Mesodermal cell (in vitro differentiated cells): ENCODE measurements around the gene ADAMTS12.
"Not testable (repeated sequence)": the region's sequence is repeated elsewhere in the genome, so short reads cannot be mapped to it uniquely, and the experiment has no call there.

Experiments used
- H3K27ac ChIP-seq: 2 replicates; pipeline ENCODE4 v1.7.0; 2013; ENCODE audit warnings: mild to moderate bottlenecking, low read depth, low read length, moderate library complexity; ENCODE audit not compliant: severe bottlenecking
- H3K36me3 ChIP-seq: 2 replicates; pipeline ENCODE4 v1.7.1; 2013; ENCODE audit warnings: mild to moderate bottlenecking, low read length, moderate library complexity; ENCODE audit not compliant: control insufficient read depth, insufficient read depth
- H3K4me1 ChIP-seq: one replicate; pipeline ENCODE4 v1.7.1; 2013; ENCODE audit warnings: mild to moderate bottlenecking, low read length; ENCODE audit not compliant: insufficient read depth, control insufficient read depth, poor library complexity, severe bottlenecking
- H3K4me3 ChIP-seq: 2 replicates; pipeline ENCODE4 v1.7.0; 2013; ENCODE audit warnings: low read length, control low read depth, mild to moderate bottlenecking; ENCODE audit not compliant: insufficient read depth, poor library complexity, severe bottlenecking; ENCODE audit errors: extremely low read depth
- H3K9me3 ChIP-seq: 2 replicates; pipeline ENCODE4 v1.7.1; 2013; ENCODE audit warnings: mild to moderate bottlenecking, low read length, moderate library complexity; ENCODE audit not compliant: control insufficient read depth
- WGBS, 2 experiments: methylation state at CpG; one replicate each; pipeline ENCODE4 v1.1.5; 2013; ENCODE audit warnings: missing lambda C conversion rate in 2 of 2; ENCODE audit not compliant: insufficient coverage in 2 of 2; 5-methylcytosine and 5-hydroxymethylcytosine counted together

ADAMTS12 gene

DNA sequence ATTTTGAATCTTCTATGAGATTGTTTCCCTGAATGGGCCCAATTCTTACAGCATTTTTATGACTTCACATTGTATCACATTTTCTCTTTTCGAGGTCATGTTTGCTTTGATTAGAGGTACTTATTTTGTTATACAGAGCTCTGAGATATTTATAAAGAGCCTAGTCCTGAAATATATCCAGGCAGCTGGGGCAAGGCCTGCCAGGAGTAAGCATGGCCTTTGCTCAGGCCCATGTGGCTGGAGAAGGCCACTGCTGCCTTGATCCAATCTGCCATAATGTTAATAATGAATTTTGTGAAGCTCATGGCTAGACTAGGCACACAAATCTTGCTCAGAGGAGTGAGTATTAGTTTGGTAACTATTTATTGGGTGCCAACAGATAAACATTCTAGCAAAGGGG, 355.0 kb downstream of the ADAMTS12 start:
- no CpG with 5 or more reads among the region's 1 CpG for WGBS, 2 experiments
- Histone ChIP-seq H3K27ac (no peak overlapping the region), H3K4me3 (no peak overlapping the region), H3K4me1 (no peaks in the 10 kb centered on the region), H3K9me3 (no peaks in the 10 kb centered on the region), H3K36me3 (peaks cover 18% of the 10 kb centered on the region)

DNA sequence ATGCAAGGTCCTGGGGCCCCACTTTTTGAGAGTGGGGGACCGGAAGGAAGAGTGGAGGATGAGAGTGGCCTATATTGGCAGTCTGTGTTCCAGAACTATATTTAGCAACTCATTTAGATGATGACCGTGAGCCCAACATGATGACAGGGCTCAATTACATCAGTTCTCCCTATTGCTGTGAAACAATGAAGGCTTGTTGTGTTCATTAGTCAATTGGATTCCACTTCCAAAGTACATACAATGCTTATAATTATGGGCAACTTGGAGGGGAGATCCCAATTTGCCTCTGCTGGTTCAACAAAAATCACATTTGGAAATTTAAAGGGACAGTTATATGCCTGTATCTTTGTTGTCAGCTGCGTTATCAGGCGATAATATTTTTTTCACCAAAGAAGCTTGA, 360.0 kb downstream of the ADAMTS12 start:
- peaks cover 25% of the 10 kb centered on the region for H3K36me3 ChIP-seq
- no peaks in the 10 kb centered on the region for H3K4me1 ChIP-seq
- no peaks in the 10 kb centered on the region for H3K9me3 ChIP-seq
- WGBS, 2 experiments: 80% methylated on average over 2 to 3 of the region's 4 CpGs
- H3K27ac ChIP-seq: no peak overlapping the region
- H3K4me3 ChIP-seq: no peak overlapping the region

- H3K4me3 ChIP-seq: no peak overlapping the region
- 100% methylated on average over 3 of the region's 3 CpGs for WGBS, 2 experiments
Observed at GRCh38 chr5:33531037-33531298, 360.8 kb downstream of the ADAMTS12 start.

GRCh38 chr5:33530183-33531036, 361.4 kb downstream of the ADAMTS12 start:
- Histone ChIP-seq H3K36me3 (peaks cover 30% of the 10 kb centered on the region), H3K27ac (no peak overlapping the region), H3K4me3 (no peak overlapping the region)

More at GRCh38 chr5:33531037-33531298, 360.8 kb downstream of the ADAMTS12 start:
- Histone ChIP-seq H3K36me3 (peaks cover 30% of the 10 kb centered on the region), H3K4me1 (no peaks in the 10 kb centered on the region), H3K27ac (no peak overlapping the region), H3K9me3 (no peaks in the 10 kb centered on the region)

DNA sequence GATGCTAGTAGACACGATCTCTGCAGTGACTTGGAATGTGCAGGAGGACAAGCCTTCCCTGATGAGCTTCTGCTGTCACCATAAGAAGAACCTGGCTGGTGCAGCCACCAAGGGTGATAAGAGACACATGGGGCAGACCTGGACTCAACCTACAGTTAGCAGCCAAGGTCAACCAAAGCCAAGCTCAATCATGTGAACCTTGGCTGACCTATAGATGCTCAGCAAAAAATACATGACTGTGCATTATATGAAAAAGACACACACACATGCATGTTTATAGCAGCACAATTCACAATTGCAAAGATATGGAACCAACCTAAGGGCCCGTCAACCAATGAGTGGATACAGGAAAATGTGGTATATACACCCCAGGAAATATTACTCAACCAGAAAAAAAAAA, 364.1 kb downstream of the ADAMTS12 start:
- no peaks in the 10 kb centered on the region for H3K9me3 ChIP-seq
- H3K36me3 ChIP-seq: peaks cover 27% of the 10 kb centered on the region
- H3K4me3 ChIP-seq: no peak overlapping the region
- no peaks in the 10 kb centered on the region for H3K4me1 ChIP-seq
- H3K27ac ChIP-seq: no peak overlapping the region
- 100% methylated on average over 1 of the region's 2 CpGs for WGBS, 2 experiments

More at GRCh38 chr5:33530183-33531036, 361.4 kb downstream of the ADAMTS12 start:
- H3K9me3 ChIP-seq: no peaks in the 10 kb centered on the region
- WGBS, 2 experiments: 86 to 89% methylated on average over 8 to 9 of the region's 10 CpGs
- no peaks in the 10 kb centered on the region for H3K4me1 ChIP-seq

- no peak overlapping the region for H3K27ac ChIP-seq
- no peaks in the 10 kb centered on the region for H3K4me1 ChIP-seq
- H3K4me3 ChIP-seq: no peak overlapping the region
- peaks cover 22% of the 10 kb centered on the region for H3K36me3 ChIP-seq
- 93 to 94% methylated on average over 3 to 4 of the region's 4 CpGs for WGBS, 2 experiments
- H3K9me3 ChIP-seq: no peaks in the 10 kb centered on the region
Observed at GRCh38 chr5:33526755-33527154, 365.0 kb downstream of the ADAMTS12 start.

DNA sequence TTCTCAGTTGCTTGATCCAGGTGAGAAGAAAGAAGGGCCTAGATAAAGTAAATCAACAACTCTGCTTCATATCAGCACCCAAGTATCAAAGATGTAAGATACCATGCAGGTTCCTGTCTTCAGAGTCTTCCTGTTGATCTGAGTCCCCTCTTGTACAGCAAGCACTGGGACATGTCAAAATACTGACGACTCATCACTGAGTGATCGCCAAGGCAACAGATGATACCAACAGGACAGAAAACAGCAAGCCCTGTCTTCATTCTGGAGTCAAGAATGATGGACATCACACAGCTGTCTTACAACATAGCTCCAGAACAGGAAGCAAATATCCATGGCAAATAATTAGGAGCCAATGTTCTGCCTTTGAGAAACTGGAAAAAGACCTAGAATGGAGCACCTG, 367.3 kb downstream of the ADAMTS12 start:
- peak overlapping the region; percentile 32 for H3K27ac ChIP-seq

GRCh38 chr5:33523208-33523771, 368.5 kb downstream of the ADAMTS12 start:
- WGBS, 2 experiments: 83 to 100% methylated on average over 1 of the region's 2 CpGs
- no peak overlapping the region for H3K27ac ChIP-seq
- H3K4me3 ChIP-seq: no peak overlapping the region
- H3K36me3 ChIP-seq: peaks cover 14% of the 10 kb centered on the region
- H3K4me1 ChIP-seq: no peaks in the 10 kb centered on the region
- H3K9me3 ChIP-seq: no peaks in the 10 kb centered on the region

More for the DNA sequence above, 367.3 kb downstream of the ADAMTS12 start:
- H3K36me3 ChIP-seq: peaks cover 14% of the 10 kb centered on the region
- H3K4me3 ChIP-seq: no peak overlapping the region
- H3K9me3 ChIP-seq: no peaks in the 10 kb centered on the region
- H3K4me1 ChIP-seq: no peaks in the 10 kb centered on the region
- WGBS, 2 experiments: 88 to 93% methylated on average over 2 of the region's 2 CpGs

DNA sequence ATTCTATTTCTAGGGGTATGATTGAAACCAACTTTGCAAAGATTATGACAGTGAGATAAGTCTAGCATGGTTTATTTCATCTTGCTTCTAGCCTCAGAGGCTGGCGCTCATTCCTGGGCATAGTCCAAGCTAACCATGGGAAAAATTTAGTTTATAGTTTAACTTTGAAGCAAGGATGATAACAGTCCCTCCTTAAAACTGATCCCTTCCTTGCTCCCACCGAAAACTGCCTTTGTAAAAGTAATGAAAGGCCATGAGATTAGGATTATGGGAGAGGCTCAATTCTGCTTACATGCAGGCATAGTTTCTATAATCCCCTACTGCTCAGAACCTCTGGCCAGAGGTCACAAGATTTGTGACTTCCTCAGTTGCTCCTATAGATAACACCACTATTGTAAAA, 375.4 kb downstream of the ADAMTS12 start:
- H3K4me1 ChIP-seq: no peaks in the 10 kb centered on the region
- WGBS, 2 experiments: 83% methylated on average over 1 of the region's 2 CpGs; no CpG with 5 or more reads in 1 of the 2 experiments
- no peak overlapping the region for H3K27ac ChIP-seq
- H3K9me3 ChIP-seq: no peaks in the 10 kb centered on the region
- H3K36me3 ChIP-seq: no peaks in the 10 kb centered on the region
- no peak overlapping the region for H3K4me3 ChIP-seq

DNA sequence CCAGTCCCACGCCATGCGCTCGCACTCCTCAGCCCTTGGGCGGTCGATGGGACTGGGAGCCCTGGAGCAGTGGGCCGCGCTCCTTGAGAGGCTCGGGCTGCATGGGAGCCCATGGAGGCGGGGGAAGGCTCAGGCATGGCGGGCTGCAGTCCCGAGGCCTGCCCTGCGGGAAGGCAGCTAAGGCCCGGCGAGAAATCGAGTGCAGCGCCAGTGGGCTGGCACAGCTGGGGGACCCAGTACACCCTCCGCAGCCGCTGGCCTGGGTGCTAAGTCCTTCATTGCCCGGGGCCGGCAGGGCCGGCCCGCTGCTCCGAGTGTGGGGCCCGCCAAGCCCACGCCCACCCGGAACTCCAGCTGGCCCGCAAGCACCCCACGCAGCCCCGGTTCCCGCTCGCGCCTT, 376.4 kb downstream of the ADAMTS12 start:
- 95 to 99% methylated on average over 13 to 17 of the region's 32 CpGs for WGBS, 2 experiments
- not testable (repeated sequence) for H3K4me1 ChIP-seq, H3K27ac ChIP-seq, H3K4me3 ChIP-seq, H3K36me3 ChIP-seq, H3K9me3 ChIP-seq
